Panc1 (cell line): ENCODE data around the gene C1QTNF12. TPM values are rescaled to one million over a fixed set of nuclear protein-coding genes. Genes with fewer than 3 reads are reported as not detected.

Experiments
- ATAC-seq: fragments of 200-7000 bp; cut with Tn5 transposase; 2 replicates; pipeline ENCODE4 v1.9.1; 2020; ENCODE audit warnings: mild to moderate bottlenecking, moderate library complexity
- BruUV-seq: library from RNA; stranded (reverse); fragments of 400-500 nt; replicated peaks from 2 replicates; lab custom pipeline; 2021; lab: Mats Ljungman, UMichigan
- CTCF ChIA-PET: fragments of 300-600 bp; sonication (Branson Sonifier 250); formaldehyde crosslinking; loops from one replicate; lab custom pipeline; 2022; ENCODE audit warnings: antibody characterized with exemption; lab: Charles Lee
- POLR2A ChIA-PET: fragments of 300-600 bp; sonication (Branson Sonifier 250); formaldehyde crosslinking; loops from one replicate; lab custom pipeline; 2022; ENCODE audit warnings: antibody characterized with exemption; lab: Charles Lee
- DNase-seq: peaks from one replicate; pipeline ENCODE4 v3.0.0-alpha.2; 2010; ENCODE audit warnings: low read depth, low spot score
- H3K27ac ChIP-seq: 2 replicates; pipeline ENCODE4 v1.5.1; 2011; ENCODE audit warnings: mild to moderate bottlenecking, low read length, inconsistent platforms
- H3K27me3 ChIP-seq: fragments of 200-500 bp; sonication (Bioruptor generic); 2 replicates; pipeline ENCODE4 v1.6.0; 2014; ENCODE audit warnings: low read length, inconsistent platforms; ENCODE audit not compliant: control insufficient read depth, insufficient read depth
- H3K36me3 ChIP-seq: fragments of 200-500 bp; sonication (Bioruptor generic); 2 replicates; pipeline ENCODE4 v1.5.1; 2014; ENCODE audit warnings: inconsistent platforms, mild to moderate bottlenecking, low read length, moderate library complexity; ENCODE audit not compliant: control insufficient read depth, insufficient read depth
- H3K4me1 ChIP-seq: 2 replicates; pipeline ENCODE4 v1.5.1; 2011; ENCODE audit warnings: inconsistent platforms, mild to moderate bottlenecking, low read length, moderate library complexity; ENCODE audit not compliant: control insufficient read depth, insufficient read depth
- H3K4me3 ChIP-seq, 2 experiments: 2 replicates each; pipeline ENCODE4 v1.5.1; 2011 to 2012; ENCODE audit warnings: low read depth in 2 of 2, low read length in 2 of 2, mild to moderate bottlenecking in 2 of 2, inconsistent platforms in 1 of 2, moderate library complexity in 1 of 2
- H3K9me3 ChIP-seq: fragments of 200-500 bp; sonication (Bioruptor generic); 2 replicates; pipeline ENCODE4 v1.5.1; 2014; ENCODE audit warnings: low read depth, mild to moderate bottlenecking, inconsistent platforms, low read length, moderate library complexity; ENCODE audit not compliant: control insufficient read depth, insufficient read depth
- POLR2AphosphoS5 ChIP-seq: IDR thresholded peaks from 2 replicates; pipeline ENCODE4 v1.6.1; 2012; ENCODE audit warnings: mild to moderate bottlenecking, low read depth, low read length, moderate library complexity
- SIN3A ChIP-seq: IDR thresholded peaks from 2 replicates; pipeline ENCODE4 v1.6.1; 2012; ENCODE audit warnings: low read depth, mild to moderate bottlenecking, low read length, moderate library complexity, borderline replicate concordance; ENCODE audit not compliant: insufficient read depth
- TCF7L2 ChIP-seq: IDR thresholded peaks from 2 replicates; pipeline ENCODE4 v1.6.1; 2011; ENCODE audit warnings: mild to moderate bottlenecking, low read depth, low read length, inconsistent platforms
- in situ Hi-C: cut with HindIII; loops from 2 replicates; pipeline ENCODE4 v1.10.0; 2016; ENCODE audit warnings: low sequenced_read_pairs, low pct_unique_long_range_greater_than_20kb
- intact Hi-C: fragments of 100-400 bp; cut with micrococcal nuclease; formaldehyde crosslinking; loops from one replicate; pipeline ENCODE4 v1.10.0; 2022; ENCODE audit not compliant: unreplicated experiment
- total RNA-seq: library from RNA; stranded (reverse); gene quantifications from one replicate; pipeline ENCODE4 v1.2.1, GENCODE V29; 2021; ENCODE audit not compliant: unreplicated experiment
- TF ChIP-seq, protein P1 (sequence below), 2 experiments: IDR thresholded peaks; 2 replicates each; pipeline ENCODE4 v1.6.1; 2011 to 2012; ENCODE audit warnings: low read depth in 2 of 2, control low read depth in 1 of 2, low read length in 1 of 2, mild to moderate bottlenecking in 1 of 2, moderate library complexity in 1 of 2; ENCODE audit not compliant: insufficient read depth in 1 of 2
- TF ChIP-seq, protein P2 (sequence below): fragments of 450-650 bp; IDR thresholded peaks from 2 replicates; pipeline ENCODE4 v1.5.1; 2017; ENCODE audit warnings: mild to moderate bottlenecking

C1QTNF12 gene
- total RNA-seq, 1 experiment from 2014 or later = 41.4 TPM

DNA sequence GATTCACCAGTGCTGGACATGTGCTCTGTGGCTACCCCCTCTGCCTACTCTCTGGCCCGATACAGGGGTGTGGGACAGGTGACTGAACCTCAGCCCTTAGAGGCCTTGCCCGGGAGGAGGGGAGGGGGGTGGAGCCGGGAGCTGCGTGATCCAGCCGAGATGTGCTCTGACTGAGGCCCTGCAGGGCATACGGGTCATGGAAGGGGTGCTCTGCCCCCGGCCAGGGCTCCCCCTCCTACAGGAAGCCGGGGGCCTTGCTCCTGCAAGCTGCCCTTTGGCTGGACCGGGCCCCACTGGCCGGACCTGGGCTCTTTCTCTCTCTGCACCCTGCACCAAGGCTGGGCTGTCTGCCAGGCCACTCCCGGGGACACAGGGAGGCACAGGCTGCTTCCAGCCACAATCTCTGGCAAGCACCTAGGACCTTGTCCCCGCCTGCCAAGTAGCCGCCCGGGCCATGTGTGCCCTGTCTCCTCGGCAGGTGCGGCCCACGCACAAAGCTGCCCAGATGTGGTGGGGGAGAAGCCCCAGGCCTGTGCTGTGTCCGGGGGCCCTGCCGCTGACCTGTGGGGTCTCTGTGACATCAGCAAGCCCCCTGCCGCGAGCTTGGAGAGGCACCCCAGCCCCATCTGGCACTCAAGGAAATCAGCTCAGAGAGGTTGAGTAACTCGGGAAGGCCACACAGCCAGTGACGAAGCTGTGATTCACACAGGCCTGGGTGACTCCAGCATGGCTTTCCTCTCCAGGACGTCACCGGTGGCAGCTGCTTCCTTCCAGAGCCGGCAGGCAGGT, 35.2 kb upstream of the C1QTNF12 start:
- BruUV-seq = no TSS peak
- no peaks in the 10 kb centered on the region for H3K9me3 ChIP-seq
- H3K27ac ChIP-seq = no peak overlapping the region; the same call in 1 of the 2 replicates
- no peak for TF ChIP-seq POLR2AphosphoS5
- peaks cover 18% of the 10 kb centered on the region for H3K4me1 ChIP-seq
- no peak overlapping the region for H3K4me3 ChIP-seq
- POLR2A ChIA-PET = no interaction called here
- in situ Hi-C loops (no loop called here), intact Hi-C loops (no loop called here)
- no peaks in the 10 kb centered on the region for H3K27me3 ChIP-seq
- CTCF ChIA-PET = no interaction called here
- ATAC-seq = peak; percentile 65
- no peak for DNase-seq
- H3K36me3 ChIP-seq = no peaks in the 10 kb centered on the region

DNA sequence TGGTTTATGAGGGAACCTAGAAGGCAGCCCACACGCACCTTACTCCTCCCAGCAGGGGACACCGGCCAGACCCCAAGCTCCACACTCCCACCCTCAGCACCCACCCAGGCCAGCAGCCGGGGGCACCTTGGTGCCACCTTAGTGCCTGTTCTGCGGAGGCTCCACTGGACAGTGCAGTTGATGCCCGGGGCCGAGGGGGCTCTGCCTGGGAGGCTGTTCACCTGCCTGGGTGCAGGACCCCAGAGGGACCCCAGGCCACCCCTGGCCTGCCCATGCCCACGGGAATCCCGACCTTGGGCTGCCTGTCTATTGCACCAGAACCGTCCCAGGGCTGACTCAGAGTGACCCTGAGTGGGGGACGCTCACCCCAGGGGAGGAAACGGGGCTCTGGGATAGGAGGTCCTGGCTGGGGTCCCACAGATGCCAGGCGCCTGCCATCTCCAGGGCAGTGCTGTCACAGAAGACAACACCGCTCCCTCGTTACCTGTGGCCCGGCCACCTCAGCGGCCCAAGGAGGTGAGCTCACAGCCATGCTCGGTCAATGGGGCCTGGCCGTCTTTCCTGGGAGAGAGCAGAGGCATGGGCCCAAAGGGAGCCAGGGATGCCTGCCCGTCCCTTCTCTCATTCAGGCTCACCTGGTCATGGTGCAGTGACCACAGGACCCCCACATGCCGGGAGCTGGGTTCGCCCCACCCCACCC, 34.4 kb upstream of the C1QTNF12 start:
- POLR2A ChIA-PET = no interaction called here

More for the DNA sequence above, 34.4 kb upstream of the C1QTNF12 start:
- ATAC-seq (no peak), DNase-seq (no peak)
- H3K27me3 ChIP-seq = no peaks in the 10 kb centered on the region
- CTCF ChIA-PET = no interaction called here
- no peaks in the 10 kb centered on the region for H3K9me3 ChIP-seq
- in situ Hi-C loops = no loop called here
- BruUV-seq = no TSS peak
- no peaks in the 10 kb centered on the region for H3K36me3 ChIP-seq
- intact Hi-C loops = no loop called here
- H3K4me1 ChIP-seq = peaks cover 18% of the 10 kb centered on the region
- no peak overlapping the region for H3K27ac ChIP-seq
- no peak for TF ChIP-seq TCF7L2
- TF ChIP-seq, protein P1, sequence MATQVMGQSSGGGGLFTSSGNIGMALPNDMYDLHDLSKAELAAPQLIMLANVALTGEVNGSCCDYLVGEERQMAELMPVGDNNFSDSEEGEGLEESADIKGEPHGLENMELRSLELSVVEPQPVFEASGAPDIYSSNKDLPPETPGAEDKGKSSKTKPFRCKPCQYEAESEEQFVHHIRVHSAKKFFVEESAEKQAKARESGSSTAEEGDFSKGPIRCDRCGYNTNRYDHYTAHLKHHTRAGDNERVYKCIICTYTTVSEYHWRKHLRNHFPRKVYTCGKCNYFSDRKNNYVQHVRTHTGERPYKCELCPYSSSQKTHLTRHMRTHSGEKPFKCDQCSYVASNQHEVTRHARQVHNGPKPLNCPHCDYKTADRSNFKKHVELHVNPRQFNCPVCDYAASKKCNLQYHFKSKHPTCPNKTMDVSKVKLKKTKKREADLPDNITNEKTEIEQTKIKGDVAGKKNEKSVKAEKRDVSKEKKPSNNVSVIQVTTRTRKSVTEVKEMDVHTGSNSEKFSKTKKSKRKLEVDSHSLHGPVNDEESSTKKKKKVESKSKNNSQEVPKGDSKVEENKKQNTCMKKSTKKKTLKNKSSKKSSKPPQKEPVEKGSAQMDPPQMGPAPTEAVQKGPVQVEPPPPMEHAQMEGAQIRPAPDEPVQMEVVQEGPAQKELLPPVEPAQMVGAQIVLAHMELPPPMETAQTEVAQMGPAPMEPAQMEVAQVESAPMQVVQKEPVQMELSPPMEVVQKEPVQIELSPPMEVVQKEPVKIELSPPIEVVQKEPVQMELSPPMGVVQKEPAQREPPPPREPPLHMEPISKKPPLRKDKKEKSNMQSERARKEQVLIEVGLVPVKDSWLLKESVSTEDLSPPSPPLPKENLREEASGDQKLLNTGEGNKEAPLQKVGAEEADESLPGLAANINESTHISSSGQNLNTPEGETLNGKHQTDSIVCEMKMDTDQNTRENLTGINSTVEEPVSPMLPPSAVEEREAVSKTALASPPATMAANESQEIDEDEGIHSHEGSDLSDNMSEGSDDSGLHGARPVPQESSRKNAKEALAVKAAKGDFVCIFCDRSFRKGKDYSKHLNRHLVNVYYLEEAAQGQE (IDR thresholded peaks at IDR 0.05; ENCODE audit: insufficient read depth in 1 of 2, low read depth in 2 of 2, low read length in 1 of 2) = no peak
- TF ChIP-seq, protein P2, sequence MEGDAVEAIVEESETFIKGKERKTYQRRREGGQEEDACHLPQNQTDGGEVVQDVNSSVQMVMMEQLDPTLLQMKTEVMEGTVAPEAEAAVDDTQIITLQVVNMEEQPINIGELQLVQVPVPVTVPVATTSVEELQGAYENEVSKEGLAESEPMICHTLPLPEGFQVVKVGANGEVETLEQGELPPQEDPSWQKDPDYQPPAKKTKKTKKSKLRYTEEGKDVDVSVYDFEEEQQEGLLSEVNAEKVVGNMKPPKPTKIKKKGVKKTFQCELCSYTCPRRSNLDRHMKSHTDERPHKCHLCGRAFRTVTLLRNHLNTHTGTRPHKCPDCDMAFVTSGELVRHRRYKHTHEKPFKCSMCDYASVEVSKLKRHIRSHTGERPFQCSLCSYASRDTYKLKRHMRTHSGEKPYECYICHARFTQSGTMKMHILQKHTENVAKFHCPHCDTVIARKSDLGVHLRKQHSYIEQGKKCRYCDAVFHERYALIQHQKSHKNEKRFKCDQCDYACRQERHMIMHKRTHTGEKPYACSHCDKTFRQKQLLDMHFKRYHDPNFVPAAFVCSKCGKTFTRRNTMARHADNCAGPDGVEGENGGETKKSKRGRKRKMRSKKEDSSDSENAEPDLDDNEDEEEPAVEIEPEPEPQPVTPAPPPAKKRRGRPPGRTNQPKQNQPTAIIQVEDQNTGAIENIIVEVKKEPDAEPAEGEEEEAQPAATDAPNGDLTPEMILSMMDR = no peak
- TF ChIP-seq SIN3A = no peak
- no peak for TF ChIP-seq POLR2AphosphoS5
- H3K4me3 ChIP-seq = no peak overlapping the region
